Mesendoderm (in vitro differentiated cells): ENCODE results near the gene NXPH2.

Experiments used
- DNase-seq: peaks from one replicate; pipeline ENCODE4 v3.0.0; 2013
- H2AK5ac ChIP-seq: 2 replicates; pipeline ENCODE4 v1.6.1; 2013; ENCODE audit warnings: low read length, inconsistent platforms
- H2BK120ac ChIP-seq: 2 replicates; pipeline ENCODE4 v1.6.1; 2013; ENCODE audit warnings: low read depth, mild to moderate bottlenecking, low read length, moderate library complexity, mixed read lengths
- H2BK15ac ChIP-seq: replicated peaks from 2 replicates; pipeline ENCODE4 v1.6.1; 2013; ENCODE audit warnings: low read depth, mild to moderate bottlenecking, moderate library complexity
- H2BK5ac ChIP-seq: 2 replicates; pipeline ENCODE4 v1.6.1; 2013; ENCODE audit warnings: low read length, inconsistent platforms
- H3K18ac ChIP-seq: 2 replicates; pipeline ENCODE4 v1.6.1; 2013; ENCODE audit warnings: mild to moderate bottlenecking, low read length, mixed read lengths
- H3K23ac ChIP-seq: one replicate; pipeline ENCODE4 v1.6.1; 2013; ENCODE audit warnings: low read length
- H3K27ac ChIP-seq: 2 replicates; pipeline ENCODE4 v1.5.1; 2013; ENCODE audit warnings: low read depth, mild to moderate bottlenecking, inconsistent platforms, low read length, moderate library complexity
- H3K27me3 ChIP-seq: 2 replicates; pipeline ENCODE4 v1.6.1; 2013; ENCODE audit warnings: low read length, control low read depth, mild to moderate bottlenecking, inconsistent platforms; ENCODE audit not compliant: insufficient read depth, poor library complexity
- H3K36me3 ChIP-seq: 2 replicates; pipeline ENCODE4 v1.6.1; 2013; ENCODE audit warnings: low read length, inconsistent platforms; ENCODE audit not compliant: control insufficient read depth, insufficient read depth
- H3K4ac ChIP-seq: one replicate; pipeline ENCODE4 v1.6.1; 2013; ENCODE audit warnings: low read depth, mild to moderate bottlenecking, low read length, moderate library complexity
- H3K4me1 ChIP-seq: 2 replicates; pipeline ENCODE4 v1.6.1; 2013; ENCODE audit warnings: low read depth, low read length, inconsistent platforms; ENCODE audit not compliant: control insufficient read depth
- H3K4me2 ChIP-seq: 2 replicates; pipeline ENCODE4 v1.6.1; 2013; ENCODE audit warnings: low read length
- H3K4me3 ChIP-seq: 2 replicates; pipeline ENCODE4 v1.5.1; 2013; ENCODE audit warnings: mild to moderate bottlenecking, low read length
- H3K56ac ChIP-seq: one replicate; pipeline ENCODE4 v1.6.1; 2013; ENCODE audit warnings: low read length
- H3K79me1 ChIP-seq: 2 replicates; pipeline ENCODE4 v1.6.1; 2013; ENCODE audit warnings: low read length, inconsistent platforms
- H3K79me2 ChIP-seq: 2 replicates; pipeline ENCODE4 v1.6.1; 2013; ENCODE audit warnings: mild to moderate bottlenecking, low read length; ENCODE audit not compliant: control insufficient read depth, insufficient read depth
- H3K9ac ChIP-seq: 2 replicates; pipeline ENCODE4 v1.6.1; 2013; ENCODE audit warnings: low read length, inconsistent platforms
- H4K5ac ChIP-seq: one replicate; pipeline ENCODE4 v1.6.1; 2013; ENCODE audit warnings: low read length
- H4K8ac ChIP-seq: one replicate; pipeline ENCODE4 v1.6.1; 2013; ENCODE audit warnings: low read depth, mild to moderate bottlenecking, control low read depth, low read length, moderate library complexity
- WGBS: extraction: QIAGEN DNeasy Blood & Tissue Kit; methylation state at CpG from one replicate; pipeline ENCODE4 v1.1.7; 2013; ENCODE audit warnings: low lambda C conversion rate, missing lambda C conversion rate; ENCODE audit not compliant: insufficient coverage; ENCODE audit errors: extremely low coverage; 5-methylcytosine and 5-hydroxymethylcytosine counted together

Gene NXPH2

DNA sequence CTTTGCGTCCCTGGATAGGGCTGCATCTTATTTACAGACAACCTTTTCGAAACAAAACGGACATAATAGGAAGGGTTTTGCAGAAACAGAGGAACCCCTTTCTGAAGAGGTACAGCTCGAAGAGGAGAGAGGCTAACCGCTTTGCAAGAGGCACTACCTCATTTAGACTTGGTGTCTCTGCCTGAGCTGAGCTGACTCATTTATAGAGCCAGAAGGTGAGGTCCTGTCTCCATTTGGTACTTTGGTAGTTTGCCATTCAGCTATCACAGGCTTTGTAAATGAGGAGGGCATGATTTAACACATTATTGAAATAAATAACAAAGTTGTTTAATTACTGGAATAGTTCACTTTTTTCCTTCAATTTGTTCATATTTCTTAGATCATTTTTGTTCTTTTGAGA, 2.2 kb upstream of the NXPH2 start:
- Histone ChIP-seq H2BK15ac (no peak overlapping the region), H3K27ac (no peak overlapping the region), H3K4ac (no peak overlapping the region), H3K4me1 (peaks cover 8% of the 10 kb centered on the region), H3K23ac (no peak overlapping the region), H3K18ac (no peak overlapping the region), H3K27me3 (peaks cover 24% of the 10 kb centered on the region), H4K5ac (no peak overlapping the region), H2AK5ac (no peak overlapping the region), H2BK120ac (no peak overlapping the region), H3K56ac (no peak overlapping the region), H3K79me1 (no peaks in the 10 kb centered on the region), H2BK5ac (no peak overlapping the region), H3K9ac (no peak overlapping the region), H4K8ac (no peak overlapping the region), H3K4me3 (no peak overlapping the region), H3K4me2 (no peak overlapping the region), H3K79me2 (no peaks in the 10 kb centered on the region), H3K36me3 (no peaks in the 10 kb centered on the region)
- WGBS, result no CpG with 5 or more reads among the region's 5 CpGs
- no peak for DNase-seq

DNA sequence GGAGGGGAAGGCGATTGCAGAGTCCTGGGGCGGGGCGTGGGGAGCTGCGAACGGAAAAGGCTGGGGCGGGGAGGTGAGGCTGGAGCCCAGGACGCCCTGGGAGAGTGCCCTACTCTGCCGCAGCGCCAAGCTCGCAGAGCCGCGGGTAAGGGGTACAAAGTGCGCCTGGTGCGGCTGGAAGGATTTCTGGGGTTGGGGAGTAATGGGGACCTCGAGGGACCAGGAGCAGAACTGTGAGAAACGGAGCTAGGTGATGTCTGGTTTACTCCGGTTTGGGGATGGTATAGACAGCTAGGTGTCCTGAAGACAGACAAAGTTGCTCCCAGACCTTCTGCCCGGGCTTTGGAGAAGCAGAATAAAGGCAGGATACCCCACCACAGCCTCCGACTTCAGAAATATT, 718 bp upstream of the NXPH2 start:
- Histone ChIP-seq H3K9ac (peak overlapping the region; percentile 39), H3K79me2 (no peaks in the 10 kb centered on the region), H4K8ac (no peak overlapping the region), H3K36me3 (no peaks in the 10 kb centered on the region), H3K56ac (peak overlapping the region; percentile 74), H3K27me3 (peaks cover 24% of the 10 kb centered on the region), H3K4me2 (peak overlapping the region; percentile 73), H3K79me1 (no peaks in the 10 kb centered on the region), H2BK120ac (no peak overlapping the region), H3K4ac (no peak overlapping the region), H3K23ac (no peak overlapping the region), H3K27ac (no peak overlapping the region), H3K4me1 (peaks cover 8% of the 10 kb centered on the region), H3K4me3 (no peak overlapping the region), H3K18ac (peak overlapping the region; percentile 2), H4K5ac (no peak overlapping the region), H2AK5ac (no peak overlapping the region), H2BK15ac (no peak overlapping the region), H2BK5ac (no peak overlapping the region)
- DNase-seq, result no peak
- no CpG with 5 or more reads among the region's 19 CpGs for WGBS

DNA sequence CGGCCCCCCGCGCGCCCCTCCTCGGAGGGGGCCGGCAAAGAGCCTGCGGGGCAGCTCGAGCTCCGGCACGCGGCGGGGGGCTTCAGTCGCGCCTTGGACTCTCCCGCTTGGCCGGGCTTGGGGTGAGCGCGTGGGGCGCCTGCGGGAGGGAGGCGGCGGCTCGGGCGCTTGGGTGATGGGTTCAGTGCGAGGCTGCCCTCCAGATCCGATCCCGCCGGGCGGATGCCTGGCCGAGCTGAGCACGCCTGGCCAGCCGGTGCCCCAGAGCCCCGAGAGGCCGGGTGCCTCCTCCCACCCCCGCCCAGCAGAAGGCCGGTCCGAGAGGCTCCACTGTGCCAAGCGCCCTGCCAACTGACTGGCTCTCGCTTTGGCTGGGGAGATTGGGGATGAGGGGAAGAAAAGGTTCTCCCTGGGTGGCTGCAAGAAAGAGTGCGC, 273 bp upstream of the NXPH2 start:
- no peak overlapping the region for H3K4ac ChIP-seq
- peak overlapping the region; percentile 2 for H3K18ac ChIP-seq
- H3K4me3 ChIP-seq, result peak overlapping the region; percentile 29
- H2BK5ac ChIP-seq, result no peak overlapping the region
- no peak overlapping the region for H3K27ac ChIP-seq
- H3K79me1 ChIP-seq, result no peaks in the 10 kb centered on the region
- no peak overlapping the region for H2BK120ac ChIP-seq
- H3K27me3 ChIP-seq, result peaks cover 24% of the 10 kb centered on the region
- H3K56ac ChIP-seq, result peak overlapping the region; percentile 74
- peak; percentile 22 for DNase-seq
- no peaks in the 10 kb centered on the region for H3K36me3 ChIP-seq
- H4K5ac ChIP-seq, result no peak overlapping the region
- no peak overlapping the region for H4K8ac ChIP-seq
- H3K9ac ChIP-seq, result peak overlapping the region; percentile 39
- peaks cover 8% of the 10 kb centered on the region for H3K4me1 ChIP-seq
- WGBS, result no CpG with 5 or more reads among the region's 40 CpGs
- no peak overlapping the region for H2BK15ac ChIP-seq
- H3K4me2 ChIP-seq, result peak overlapping the region; percentile 73
- H2AK5ac ChIP-seq, result no peak overlapping the region
- no peak overlapping the region for H3K23ac ChIP-seq
- H3K79me2 ChIP-seq, result no peaks in the 10 kb centered on the region

DNA sequence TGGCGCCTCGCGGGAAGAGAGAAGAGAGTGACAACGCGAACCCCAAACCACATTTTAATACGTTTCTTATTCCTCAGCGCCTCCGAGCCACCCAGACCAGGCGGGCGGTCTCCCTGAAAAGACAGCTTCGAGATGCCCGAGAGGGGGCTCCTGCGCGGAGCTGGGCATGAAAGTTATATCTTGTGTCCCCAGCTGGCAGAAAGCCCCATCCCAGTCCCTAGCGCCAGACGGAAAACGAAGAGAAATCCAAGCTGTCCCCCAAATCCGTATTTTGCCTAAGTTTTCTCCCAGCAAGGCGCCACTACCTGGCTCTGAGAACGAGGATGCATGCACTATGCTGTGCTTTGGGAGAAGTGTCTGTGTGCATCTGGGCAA, 797 bp downstream of the NXPH2 start:
- peak overlapping the region; percentile 88 for H3K4me2 ChIP-seq

DNA sequence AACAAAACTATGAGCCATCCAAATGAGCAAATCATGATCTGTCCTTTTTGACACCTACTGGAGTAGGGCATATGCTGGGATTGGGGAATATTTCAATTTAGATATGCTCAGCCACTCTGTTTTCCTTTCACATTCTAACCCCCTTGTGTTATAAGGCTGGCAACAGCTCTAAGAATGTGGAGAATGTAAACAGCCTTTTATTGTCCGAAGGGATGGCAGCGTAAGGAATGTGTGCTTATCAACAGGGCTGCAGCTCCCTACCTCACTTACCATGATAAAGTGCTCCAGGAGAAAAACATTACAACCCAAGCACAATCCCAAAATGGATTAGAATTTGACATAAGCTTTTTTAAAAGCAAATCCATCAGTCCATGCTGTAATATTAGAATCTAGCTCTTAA, 2.2 kb downstream of the NXPH2 start:
- Histone ChIP-seq H2BK5ac (no peak overlapping the region), H3K27me3 (peaks cover 24% of the 10 kb centered on the region), H3K27ac (no peak overlapping the region), H2BK120ac (no peak overlapping the region), H2AK5ac (no peak overlapping the region), H3K18ac (no peak overlapping the region), H3K9ac (no peak overlapping the region), H4K8ac (no peak overlapping the region), H3K23ac (no peak overlapping the region), H3K79me1 (no peaks in the 10 kb centered on the region), H3K79me2 (no peaks in the 10 kb centered on the region), H3K36me3 (no peaks in the 10 kb centered on the region), H3K4me1 (peaks cover 8% of the 10 kb centered on the region), H3K4ac (no peak overlapping the region), H4K5ac (no peak overlapping the region), H3K4me2 (no peak overlapping the region), H3K56ac (no peak overlapping the region), H2BK15ac (no peak overlapping the region), H3K4me3 (no peak overlapping the region)
- WGBS, result no CpG with 5 or more reads among the region's 2 CpGs
- peak; percentile 97 for DNase-seq

More for the DNA sequence above, 797 bp downstream of the NXPH2 start:
- WGBS, result no CpG with 5 or more reads among the region's 20 CpGs
- H3K79me2 ChIP-seq, result no peaks in the 10 kb centered on the region
- H3K4ac ChIP-seq, result no peak overlapping the region
- peaks cover 8% of the 10 kb centered on the region for H3K4me1 ChIP-seq
- no peak overlapping the region for H3K23ac ChIP-seq
- H3K56ac ChIP-seq, result peak overlapping the region; percentile 83
- H3K27me3 ChIP-seq, result peaks cover 24% of the 10 kb centered on the region
- H2BK15ac ChIP-seq, result no peak overlapping the region
- H3K79me1 ChIP-seq, result no peaks in the 10 kb centered on the region
- no peak overlapping the region for H2BK120ac ChIP-seq
- no peak for DNase-seq
- H4K5ac ChIP-seq, result no peak overlapping the region
- no peak overlapping the region for H4K8ac ChIP-seq
- H3K9ac ChIP-seq, result peak overlapping the region; percentile 60
- no peak overlapping the region for H2BK5ac ChIP-seq
- H3K4me3 ChIP-seq, result peak overlapping the region; percentile 37
- no peaks in the 10 kb centered on the region for H3K36me3 ChIP-seq
- no peak overlapping the region for H2AK5ac ChIP-seq
- H3K18ac ChIP-seq, result no peak overlapping the region
- H3K27ac ChIP-seq, result no peak overlapping the region

DNA sequence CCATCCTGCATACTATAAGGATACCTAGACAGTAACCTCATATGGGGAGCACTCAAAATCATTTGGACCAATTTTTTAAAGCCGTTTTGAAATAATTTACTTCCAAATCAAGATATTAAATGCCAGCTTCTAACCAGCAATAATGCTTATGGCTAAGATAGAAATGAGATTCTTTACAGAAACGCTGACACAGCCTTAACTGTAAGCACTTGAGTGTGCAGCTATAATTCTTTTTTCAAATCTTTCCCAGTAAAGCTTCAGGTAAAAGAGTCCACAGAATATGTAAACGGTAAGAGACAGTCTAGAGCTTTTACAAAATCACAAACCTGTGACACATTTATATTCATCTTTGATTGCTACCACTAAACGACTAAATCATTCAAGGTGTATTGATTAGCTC, 4.5 kb downstream of the NXPH2 start:
- H3K79me1 ChIP-seq, result no peaks in the 10 kb centered on the region
- H3K9ac ChIP-seq, result no peak overlapping the region
- H3K27ac ChIP-seq, result no peak overlapping the region
- H3K4me3 ChIP-seq, result no peak overlapping the region
- H3K56ac ChIP-seq, result no peak overlapping the region
- DNase-seq, result no peak
- H3K79me2 ChIP-seq, result no peaks in the 10 kb centered on the region
- H3K4me1 ChIP-seq, result peaks cover 8% of the 10 kb centered on the region
- H3K36me3 ChIP-seq, result no peaks in the 10 kb centered on the region
- no peak overlapping the region for H2BK5ac ChIP-seq
- H2AK5ac ChIP-seq, result no peak overlapping the region
- no peak overlapping the region for H2BK15ac ChIP-seq
- H3K4me2 ChIP-seq, result no peak overlapping the region
- no peak overlapping the region for H3K4ac ChIP-seq
- H3K18ac ChIP-seq, result no peak overlapping the region
- no peak overlapping the region for H3K23ac ChIP-seq
- peaks cover 11% of the 10 kb centered on the region for H3K27me3 ChIP-seq
- H4K5ac ChIP-seq, result no peak overlapping the region
- H2BK120ac ChIP-seq, result no peak overlapping the region
- H4K8ac ChIP-seq, result no peak overlapping the region
- WGBS, result no CpG with 5 or more reads among the region's 4 CpGs
